HEK293T (cell line): ENCODE data around the gene GRID2.
A peak's percentile ranks its signal among the peaks of the same experiment; 100 is the strongest.

Experiments used
- CTCF ChIA-PET: fragments of 350-600 bp; formaldehyde crosslinking; extraction: SDS; loops from one replicate; lab custom pipeline; 2021; ENCODE audit warnings: antibody characterized with exemption, inconsistent platforms; lab: Yijun Ruan, JAX
- POLR2A ChIA-PET: fragments of 350-600 bp; formaldehyde crosslinking; extraction: SDS; loops from one replicate; lab custom pipeline; 2020; ENCODE audit warnings: antibody characterized with exemption, inconsistent platforms; lab: Yijun Ruan, JAX
- DNase-seq: peaks from one replicate; pipeline ENCODE4 v3.0.0; 2012; ENCODE audit warnings: mixed read lengths; ENCODE audit errors: extremely low spot score
- ARNT ChIP-seq: fragments of 450-650 bp; IDR thresholded peaks from 2 replicates; pipeline ENCODE4 v1.6.1; 2017; ENCODE audit warnings: mild to moderate bottlenecking
- BHLHE40 ChIP-seq: fragments of 450-650 bp; IDR thresholded peaks from 2 replicates; pipeline ENCODE4 v1.6.1; 2016; ENCODE audit warnings: mild to moderate bottlenecking, moderate library complexity, borderline replicate concordance
- CTBP1 ChIP-seq: fragments of 450-650 bp; IDR thresholded peaks from 2 replicates; pipeline ENCODE4 v1.6.1; 2016; ENCODE audit warnings: borderline replicate concordance
- ELF4 ChIP-seq: fragments of 450-650 bp; IDR thresholded peaks from 2 replicates; pipeline ENCODE4 v1.6.1; 2017; ENCODE audit warnings: antibody characterized with exemption
- FOXA1 ChIP-seq: fragments of 450-650 bp; IDR thresholded peaks from 2 replicates; pipeline ENCODE4 v1.6.1; 2016; ENCODE audit warnings: mild to moderate bottlenecking
- FOXK2 ChIP-seq: fragments of 450-650 bp; IDR thresholded peaks from 2 replicates; pipeline ENCODE4 v1.6.1; 2016; ENCODE audit warnings: mild to moderate bottlenecking
- FOXM1 ChIP-seq: fragments of 450-650 bp; IDR thresholded peaks from 2 replicates; pipeline ENCODE4 v1.6.1; 2017; ENCODE audit warnings: mild to moderate bottlenecking, borderline replicate concordance
- HDGF ChIP-seq: fragments of 450-650 bp; IDR thresholded peaks from 2 replicates; pipeline ENCODE4 v1.6.1; 2017; ENCODE audit warnings: antibody characterized with exemption, borderline replicate concordance
- L3MBTL2 ChIP-seq: fragments of 450-650 bp; conservative IDR thresholded peaks from 2 replicates; pipeline ENCODE4 v1.6.1; 2016; ENCODE audit warnings: mild to moderate bottlenecking
- LEF1 ChIP-seq: fragments of 450-650 bp; IDR thresholded peaks from 2 replicates; pipeline ENCODE4 v1.6.1; 2017; ENCODE audit warnings: mild to moderate bottlenecking, borderline replicate concordance
- NFRKB ChIP-seq: fragments of 450-650 bp; IDR thresholded peaks from 2 replicates; pipeline ENCODE4 v1.6.1; 2016; ENCODE audit warnings: mild to moderate bottlenecking, moderate library complexity
- PKNOX1 ChIP-seq: fragments of 450-650 bp; IDR thresholded peaks from 2 replicates; pipeline ENCODE4 v1.6.1; 2016
- SP1 ChIP-seq: fragments of 450-650 bp; IDR thresholded peaks from 2 replicates; pipeline ENCODE4 v1.6.1; 2017
- SUZ12 ChIP-seq: fragments of 450-650 bp; IDR thresholded peaks from 2 replicates; pipeline ENCODE4 v1.6.1; 2016; ENCODE audit warnings: mild to moderate bottlenecking
- TARDBP ChIP-seq: fragments of 450-650 bp; IDR thresholded peaks from 2 replicates; pipeline ENCODE4 v1.6.1; 2016
- ZNF384 ChIP-seq: fragments of 450-650 bp; IDR thresholded peaks from 2 replicates; pipeline ENCODE4 v1.6.1; 2016

The GRID2 gene

GRCh38 chr4:92279296-92279695 lies 24.5 kb upstream of the GRID2 start:
- ChIA-PET CTCF (no interaction called here), POLR2A (no interaction called here)
- no peak for DNase-seq
- TF ChIP-seq L3MBTL2 = no peak
- TF ChIP-seq SUZ12 = no peak
- no peak for TF ChIP-seq ARNT
- no peak for TF ChIP-seq FOXK2
- TF ChIP-seq SP1 = no peak
- no peak for TF ChIP-seq NFRKB
- TF ChIP-seq FOXA1 = no peak
- no peak for TF ChIP-seq HDGF
- no peak for TF ChIP-seq CTBP1
- TF ChIP-seq ZNF384 = no peak
- no peak for TF ChIP-seq FOXM1

GRCh38 chr4:92299152-92299551 lies 4.6 kb upstream of the GRID2 start:
- CTCF ChIA-PET = no interaction called here
- POLR2A ChIA-PET = no interaction called here
- TF ChIP-seq PKNOX1 (no peak), BHLHE40 (no peak), LEF1 (no peak), ARNT (no peak), FOXA1 (no peak), CTBP1 (no peak), FOXK2 (no peak), FOXM1 (no peak), ELF4 (no peak), HDGF (no peak), ZNF384 (no peak), NFRKB (no peak), SP1 (no peak), L3MBTL2 (no peak), SUZ12 (no peak), TARDBP (no peak)
- DNase-seq = no peak

- POLR2A ChIA-PET = interaction anchor here (1.5 kb wide), 1 partner anchor 12 kb away, joined by 3 read pairs; no protein-coding TSS in a partner anchor
- CTCF ChIA-PET = interaction anchor here (0.7 kb wide), 1 partner anchor 1493 kb away, joined by 6 read pairs; no protein-coding TSS in a partner anchor
- TF ChIP-seq ARNT = no peak
- TF ChIP-seq BHLHE40 = no peak
- no peak for TF ChIP-seq HDGF
- TF ChIP-seq SUZ12 = no peak
- no peak for TF ChIP-seq CTBP1
- no peak for TF ChIP-seq ELF4
- no peak for TF ChIP-seq FOXM1
- DNase-seq = peak; percentile 11
These were observed 355 bp downstream of the GRID2 start for GRCh38 chr4:92304121-92304520.

GRCh38 chr4:92304606-92305005 lies 840 bp downstream of the GRID2 start:
- CTCF ChIA-PET = no interaction called here
- TF ChIP-seq FOXM1 (no peak), ARNT (no peak), SUZ12 (no peak), TARDBP (no peak), CTBP1 (no peak), PKNOX1 (no peak), FOXA1 (no peak), ELF4 (no peak), ZNF384 (no peak), FOXK2 (no peak), LEF1 (no peak), BHLHE40 (no peak), SP1 (no peak), HDGF (no peak), L3MBTL2 (no peak), NFRKB (no peak)
- DNase-seq = peak; percentile 19
- POLR2A ChIA-PET = interaction anchor here (1.5 kb wide), 1 partner anchor 11 kb away, joined by 3 read pairs; no protein-coding TSS in a partner anchor

- DNase-seq = peak; percentile 74
These were observed 1.5 kb downstream of the GRID2 start for GRCh38 chr4:92305148-92305877.

More at GRCh38 chr4:92305148-92305877, 1.5 kb downstream of the GRID2 start:
- no peak for TF ChIP-seq LEF1
- TF ChIP-seq BHLHE40 = no peak
- TF ChIP-seq SUZ12 = no peak
- no peak for TF ChIP-seq NFRKB
- peak; percentile 94 for TF ChIP-seq L3MBTL2
- TF ChIP-seq CTBP1 = 0 out of 2 replicates have a peak, but pooled peaks have one; percentile 37
- no peak for TF ChIP-seq FOXM1
- TF ChIP-seq FOXK2 = no peak
- TF ChIP-seq PKNOX1 = no peak
- no peak for TF ChIP-seq ARNT
- ChIA-PET CTCF (interaction anchor here (0.6 kb wide), 1 partner anchor 92 kb away, joined by 4 read pairs; no protein-coding TSS in a partner anchor), POLR2A (interaction anchor here (1.1 to 1.5 kb wide), 2 partner anchors 11 to 34 kb away, joined by 3 read pairs; no protein-coding TSS in a partner anchor)
